ENCODE measurements around the gene RASSF7.

Gene RASSF7

GRCh38 chr11:610146-610801, 49.5 kb downstream of the RASSF7 start:
- DNase-seq (ENCODE audit: low read depth): no peak

- no peak for DNase-seq (ENCODE audit: low read depth)
Measured at GRCh38 chr11:611001-611996, 50.5 kb downstream of the RASSF7 start.

GRCh38 chr11:612201-612960, 51.6 kb downstream of the RASSF7 start:
- DNase-seq (ENCODE audit: low read depth): peak; percentile 24

GRCh38 chr11:612961-613300, 52.2 kb downstream of the RASSF7 start:
- no peak for DNase-seq (ENCODE audit: low read depth)

GRCh38 chr11:613369-613968, 52.7 kb downstream of the RASSF7 start:
- peak; percentile 26 for DNase-seq (ENCODE audit: low read depth)
